ENCODE results near the gene RNF130. TPM values are rescaled to one million over a fixed set of nuclear protein-coding genes. Genes with fewer than 3 reads are reported as not detected.

Gene RNF130
- total RNA-seq, 1 experiment from 2014 or later = 31.8 TPM

DNA sequence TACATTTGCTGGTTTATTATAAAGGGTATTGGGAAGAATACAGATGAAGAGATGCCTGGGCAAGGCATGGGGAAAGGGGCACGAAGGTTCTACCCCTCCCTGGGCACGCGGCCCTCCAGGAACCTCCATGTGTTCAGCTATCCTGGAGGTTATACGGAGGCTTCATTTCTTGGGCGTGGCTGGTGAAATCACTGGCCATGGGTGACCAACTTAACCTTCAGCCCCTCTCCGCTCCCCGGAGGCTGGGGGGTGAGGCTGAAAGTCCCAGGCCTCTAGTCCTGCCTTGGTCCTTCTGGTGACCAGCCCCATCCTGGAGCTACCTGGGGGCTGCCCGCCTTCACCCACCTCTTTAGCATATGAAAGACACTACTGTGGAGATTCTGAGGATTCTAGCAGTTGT, 17.0 kb upstream of the RNF130 start:
- no peak overlapping the region for H3K27ac Mint-ChIP-seq (ENCODE audit: low read depth, unreplicated experiment)
- ChIA-PET CTCF (interaction anchor here (0.8 to 4.8 kb wide), 2 partner anchors 9 to 11 kb away, joined by 3 to 27 read pairs; no protein-coding TSS in a partner anchor), POLR2A (interaction anchor here (1.6 kb wide), 1 partner anchor 18 kb away, joined by 5 read pairs; the partner anchor contains the start of gene RNF130)
- TF ChIP-seq, protein P1, sequence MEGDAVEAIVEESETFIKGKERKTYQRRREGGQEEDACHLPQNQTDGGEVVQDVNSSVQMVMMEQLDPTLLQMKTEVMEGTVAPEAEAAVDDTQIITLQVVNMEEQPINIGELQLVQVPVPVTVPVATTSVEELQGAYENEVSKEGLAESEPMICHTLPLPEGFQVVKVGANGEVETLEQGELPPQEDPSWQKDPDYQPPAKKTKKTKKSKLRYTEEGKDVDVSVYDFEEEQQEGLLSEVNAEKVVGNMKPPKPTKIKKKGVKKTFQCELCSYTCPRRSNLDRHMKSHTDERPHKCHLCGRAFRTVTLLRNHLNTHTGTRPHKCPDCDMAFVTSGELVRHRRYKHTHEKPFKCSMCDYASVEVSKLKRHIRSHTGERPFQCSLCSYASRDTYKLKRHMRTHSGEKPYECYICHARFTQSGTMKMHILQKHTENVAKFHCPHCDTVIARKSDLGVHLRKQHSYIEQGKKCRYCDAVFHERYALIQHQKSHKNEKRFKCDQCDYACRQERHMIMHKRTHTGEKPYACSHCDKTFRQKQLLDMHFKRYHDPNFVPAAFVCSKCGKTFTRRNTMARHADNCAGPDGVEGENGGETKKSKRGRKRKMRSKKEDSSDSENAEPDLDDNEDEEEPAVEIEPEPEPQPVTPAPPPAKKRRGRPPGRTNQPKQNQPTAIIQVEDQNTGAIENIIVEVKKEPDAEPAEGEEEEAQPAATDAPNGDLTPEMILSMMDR (IDR thresholded peaks at IDR 0.05; ENCODE audit: unreplicated experiment) = no peak
- BruUV-seq (replicated peaks) = no TSS peak
- no peaks in the 10 kb centered on the region for H3K36me3 Mint-ChIP-seq (ENCODE audit: insufficient read depth, unreplicated experiment)
- H3K4me3 Mint-ChIP-seq (ENCODE audit: unreplicated experiment) = no peak overlapping the region
- no peak for DNase-seq (ENCODE audit: unreplicated experiment)
- no peaks in the 10 kb centered on the region for H3K4me1 Mint-ChIP-seq (ENCODE audit: insufficient read depth, unreplicated experiment)
- intact Hi-C loops (cut with micrococcal nuclease) = no loop called here
- H3K9me3 Mint-ChIP-seq (ENCODE audit: unreplicated experiment) = no peaks in the 10 kb centered on the region
- H3K27me3 Mint-ChIP-seq (ENCODE audit: insufficient read depth, unreplicated experiment) = no peaks in the 10 kb centered on the region

DNA sequence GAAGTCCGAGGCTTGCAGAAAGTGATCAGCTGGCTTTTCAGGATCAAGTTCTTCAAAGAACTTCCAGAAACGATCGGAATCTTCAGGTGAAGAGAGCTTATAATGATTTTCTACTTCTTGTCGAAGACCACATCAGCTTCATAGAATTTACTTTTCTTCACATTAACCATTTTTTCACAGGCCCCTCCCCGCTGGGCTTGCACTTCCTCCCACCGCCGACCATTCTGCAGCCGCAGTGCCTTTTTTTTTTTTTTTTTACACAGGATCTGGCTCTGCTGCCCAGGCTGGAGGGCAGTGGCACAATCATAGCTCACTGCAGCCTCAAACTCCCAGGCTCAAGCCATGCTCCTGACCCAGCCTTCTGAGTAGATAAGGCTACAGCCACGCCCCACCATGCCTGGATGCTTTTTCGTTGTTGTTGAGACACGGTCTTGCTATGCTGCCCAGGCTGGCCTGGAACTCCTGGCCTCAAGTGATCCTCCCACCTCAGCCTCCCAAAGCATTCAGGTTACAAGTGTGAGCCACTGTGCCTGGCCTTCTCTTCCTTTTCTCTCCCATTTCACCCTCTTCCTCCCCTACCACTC, 15.3 kb upstream of the RNF130 start:
- DNase-seq (ENCODE audit: unreplicated experiment) = no peak
- ChIA-PET CTCF (no interaction called here), POLR2A (no interaction called here)
- Mint-ChIP-seq H3K27ac (ENCODE audit: low read depth, unreplicated experiment) (no peak overlapping the region), H3K9me3 (ENCODE audit: unreplicated experiment) (no peaks in the 10 kb centered on the region), H3K4me1 (ENCODE audit: insufficient read depth, unreplicated experiment) (no peaks in the 10 kb centered on the region), H3K4me3 (ENCODE audit: unreplicated experiment) (no peak overlapping the region), H3K36me3 (ENCODE audit: insufficient read depth, unreplicated experiment) (no peaks in the 10 kb centered on the region), H3K27me3 (ENCODE audit: insufficient read depth, unreplicated experiment) (no peaks in the 10 kb centered on the region)
- TF ChIP-seq, protein P1 (IDR thresholded peaks at IDR 0.05; ENCODE audit: unreplicated experiment) = no peak
- BruUV-seq (replicated peaks) = no TSS peak
- intact Hi-C loops (cut with micrococcal nuclease) = no loop called here

DNA sequence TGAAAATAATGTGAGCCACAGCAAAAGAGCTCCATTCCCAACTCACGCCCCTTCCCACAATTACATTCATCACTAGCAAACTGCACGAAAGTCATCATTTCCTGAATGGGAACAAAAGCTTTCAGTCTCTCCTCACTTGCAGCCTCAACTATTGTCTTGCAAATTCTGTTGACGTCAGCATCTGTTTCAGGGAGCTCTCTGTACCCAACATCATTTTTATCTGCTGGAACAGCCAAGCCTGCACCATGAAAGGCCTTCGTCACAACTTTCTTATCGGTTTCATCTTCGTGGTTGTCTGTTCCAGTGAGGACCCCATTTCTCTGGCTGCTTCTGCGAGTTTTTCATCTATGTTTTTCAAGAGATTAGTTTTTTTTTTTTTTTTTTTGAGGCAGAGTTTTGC, 14.3 kb upstream of the RNF130 start:
- intact Hi-C loops (cut with micrococcal nuclease) = no loop called here
- ChIA-PET CTCF (interaction anchor here (0.6 kb wide), 3 partner anchors 219 to 628 kb away, joined by 3 to 4 read pairs (median 3); no protein-coding TSS in a partner anchor), POLR2A (interaction anchor here (0.7 kb wide), 1 partner anchor 51 kb away, joined by 3 read pairs; no protein-coding TSS in a partner anchor)
- Mint-ChIP-seq H3K9me3 (ENCODE audit: unreplicated experiment) (no peaks in the 10 kb centered on the region), H3K36me3 (ENCODE audit: insufficient read depth, unreplicated experiment) (no peaks in the 10 kb centered on the region), H3K4me1 (ENCODE audit: insufficient read depth, unreplicated experiment) (no peaks in the 10 kb centered on the region), H3K4me3 (ENCODE audit: unreplicated experiment) (no peak overlapping the region), H3K27ac (ENCODE audit: low read depth, unreplicated experiment) (no peak overlapping the region), H3K27me3 (ENCODE audit: insufficient read depth, unreplicated experiment) (no peaks in the 10 kb centered on the region)
- DNase-seq (ENCODE audit: unreplicated experiment) = no peak
- TF ChIP-seq, protein P1 (IDR thresholded peaks at IDR 0.05; ENCODE audit: unreplicated experiment) = no peak
- no TSS peak for BruUV-seq (replicated peaks)

DNA sequence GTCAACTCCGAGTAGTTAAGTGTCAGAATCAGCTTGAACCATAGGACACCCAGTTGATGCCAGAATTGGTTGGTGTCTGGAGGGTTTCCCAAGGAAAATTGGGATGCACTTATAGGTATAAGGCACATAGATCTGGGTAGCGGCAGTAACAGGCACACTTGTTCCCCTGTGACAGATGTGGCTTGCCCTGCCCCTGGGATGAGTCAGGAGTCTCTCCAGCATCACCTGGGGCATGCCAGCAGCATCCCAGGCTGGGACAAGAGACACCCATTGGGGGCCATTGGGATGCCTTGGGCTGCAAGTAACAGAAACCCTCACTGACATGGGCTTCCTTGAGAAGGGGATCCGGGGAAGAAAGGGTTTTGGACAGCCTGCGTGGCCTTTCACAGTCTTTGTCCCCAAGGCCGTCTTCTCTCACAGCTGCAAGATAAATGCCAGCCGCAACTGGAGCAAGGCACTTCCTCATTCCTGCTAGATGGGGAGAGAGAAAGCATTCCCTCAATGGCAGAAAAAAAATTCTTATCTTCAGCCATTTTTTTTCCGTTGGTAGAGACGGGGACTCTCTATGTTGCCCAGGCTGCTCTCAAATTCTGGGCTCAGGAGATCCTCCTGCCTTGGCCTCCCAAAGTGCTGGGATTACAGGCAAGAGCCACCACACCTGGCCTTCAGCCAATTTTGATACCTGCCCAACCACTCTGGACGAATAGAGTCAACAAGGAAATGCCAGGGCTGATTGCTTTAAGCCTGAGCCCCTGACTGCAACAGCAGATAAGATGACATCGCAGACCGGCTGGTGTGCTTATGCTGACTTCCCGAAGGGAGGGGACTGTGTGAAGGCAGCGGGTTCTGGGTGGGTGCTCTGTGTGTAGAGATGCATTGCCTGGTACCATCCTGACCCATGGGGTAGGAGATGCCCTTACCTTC, 13.3 kb upstream of the RNF130 start:
- TF ChIP-seq, protein P1 (IDR thresholded peaks at IDR 0.05; ENCODE audit: unreplicated experiment) = no peak
- ChIA-PET POLR2A (interaction anchor here (0.7 kb wide), 1 partner anchor 50 kb away, joined by 3 read pairs; no protein-coding TSS in a partner anchor), CTCF (no interaction called here)
- Mint-ChIP-seq H3K27ac (ENCODE audit: low read depth, unreplicated experiment) (no peak overlapping the region), H3K27me3 (ENCODE audit: insufficient read depth, unreplicated experiment) (no peaks in the 10 kb centered on the region), H3K9me3 (ENCODE audit: unreplicated experiment) (no peaks in the 10 kb centered on the region), H3K4me1 (ENCODE audit: insufficient read depth, unreplicated experiment) (no peaks in the 10 kb centered on the region), H3K4me3 (ENCODE audit: unreplicated experiment) (no peak overlapping the region), H3K36me3 (ENCODE audit: insufficient read depth, unreplicated experiment) (no peaks in the 10 kb centered on the region)
- no peak for DNase-seq (ENCODE audit: unreplicated experiment)
- intact Hi-C loops (cut with micrococcal nuclease) = no loop called here
- no TSS peak for BruUV-seq (replicated peaks)

Measured in MCF 10A (cell line).